DOHH2 (cell line): ENCODE measurements around the gene MTFR1L.

Experiments used
- H3F3A ChIP-seq: fragments of 200-600 bp; sonication (generic), shearing (Covaris generic); 2 replicates; pipeline ENCODE4 v1.6.0; 2016; ENCODE audit warnings: antibody characterized with exemption, mild to moderate bottlenecking; ENCODE audit not compliant: control insufficient read depth, insufficient read depth
- H3K27ac ChIP-seq: fragments of 200-600 bp; sonication (generic); 2 replicates; pipeline ENCODE4 v1.5.1; 2014; ENCODE audit warnings: low read depth, mild to moderate bottlenecking, low read length, moderate library complexity
- H3K27me3 ChIP-seq: fragments of 200-600 bp; sonication (generic); 2 replicates; pipeline ENCODE4 v1.6.1; 2014; ENCODE audit warnings: mild to moderate bottlenecking, low read length, mixed read lengths; ENCODE audit not compliant: control insufficient read depth
- H3K36me3 ChIP-seq: fragments of 200-600 bp; sonication (generic); 2 replicates; pipeline ENCODE4 v1.6.1; 2014; ENCODE audit warnings: mild to moderate bottlenecking, low read length, moderate library complexity, mixed read lengths; ENCODE audit not compliant: control insufficient read depth
- H3K4me1 ChIP-seq: fragments of 200-600 bp; sonication (generic); 2 replicates; pipeline ENCODE4 v1.6.1; 2014; ENCODE audit warnings: mild to moderate bottlenecking, low read length, mixed read lengths; ENCODE audit not compliant: control insufficient read depth
- H3K4me2 ChIP-seq: fragments of 200-600 bp; sonication (generic); 2 replicates; pipeline ENCODE4 v1.6.0; 2014; ENCODE audit warnings: mild to moderate bottlenecking, low read length, moderate library complexity
- H3K4me3 ChIP-seq: fragments of 200-600 bp; sonication (generic); 2 replicates; pipeline ENCODE4 v1.5.1; 2014; ENCODE audit warnings: mild to moderate bottlenecking, low read length, mixed read lengths
- H3K79me2 ChIP-seq: fragments of 200-600 bp; sonication (generic); 2 replicates; pipeline ENCODE4 v1.6.1; 2014; ENCODE audit warnings: mild to moderate bottlenecking, low read length, mixed read lengths; ENCODE audit not compliant: control insufficient read depth
- H3K9me2 ChIP-seq: fragments of 200-600 bp; sonication (generic); replicated peaks from 2 replicates; pipeline ENCODE4 v1.6.1; 2014; ENCODE audit warnings: mild to moderate bottlenecking, low read length, mixed read lengths; ENCODE audit not compliant: control insufficient read depth
- H3K9me3 ChIP-seq: fragments of 200-600 bp; sonication (generic); 2 replicates; pipeline ENCODE4 v1.6.1; 2014; ENCODE audit warnings: antibody characterized with exemption, low read length, mixed read lengths; ENCODE audit not compliant: control insufficient read depth, insufficient read depth
- H4K20me1 ChIP-seq: fragments of 200-600 bp; sonication (generic); 2 replicates; pipeline ENCODE4 v1.6.0; 2014; ENCODE audit warnings: low read depth, mild to moderate bottlenecking, antibody characterized with exemption, low read length, moderate library complexity; ENCODE audit not compliant: control insufficient read depth, insufficient read depth
- EZH2phosphoT487 ChIP-seq: fragments of 200-600 bp; sonication (generic); IDR thresholded peaks from 2 replicates; pipeline ENCODE4 v1.6.1; 2017; ENCODE audit warnings: borderline replicate concordance, mild to moderate bottlenecking, antibody characterized with exemption, low read length, moderate library complexity, mixed read lengths
- TF ChIP-seq, protein P1 (sequence below): fragments of 200-600 bp; sonication (generic); IDR thresholded peaks from one replicate; pipeline ENCODE4 v1.5.1; 2014; ENCODE audit warnings: antibody characterized with exemption, mild to moderate bottlenecking, low read depth, low read length; ENCODE audit not compliant: poor library complexity, severe bottlenecking

The MTFR1L gene

GRCh38 chr1:25774206-25774803 is 45.4 kb upstream of the MTFR1L start:
- H3K9me2 ChIP-seq: no peaks in the 10 kb centered on the region
- no peaks in the 10 kb centered on the region for H4K20me1 ChIP-seq
- peaks cover 14% of the 10 kb centered on the region for H3K4me1 ChIP-seq
- no peaks in the 10 kb centered on the region for H3K36me3 ChIP-seq
- H3K79me2 ChIP-seq: no peaks in the 10 kb centered on the region
- H3K9me3 ChIP-seq: no peaks in the 10 kb centered on the region
- no peak overlapping the region for H3K27ac ChIP-seq
- H3K27me3 ChIP-seq: peaks cover 38% of the 10 kb centered on the region
- no peak for TF ChIP-seq EZH2phosphoT487
- TF ChIP-seq, protein P1, sequence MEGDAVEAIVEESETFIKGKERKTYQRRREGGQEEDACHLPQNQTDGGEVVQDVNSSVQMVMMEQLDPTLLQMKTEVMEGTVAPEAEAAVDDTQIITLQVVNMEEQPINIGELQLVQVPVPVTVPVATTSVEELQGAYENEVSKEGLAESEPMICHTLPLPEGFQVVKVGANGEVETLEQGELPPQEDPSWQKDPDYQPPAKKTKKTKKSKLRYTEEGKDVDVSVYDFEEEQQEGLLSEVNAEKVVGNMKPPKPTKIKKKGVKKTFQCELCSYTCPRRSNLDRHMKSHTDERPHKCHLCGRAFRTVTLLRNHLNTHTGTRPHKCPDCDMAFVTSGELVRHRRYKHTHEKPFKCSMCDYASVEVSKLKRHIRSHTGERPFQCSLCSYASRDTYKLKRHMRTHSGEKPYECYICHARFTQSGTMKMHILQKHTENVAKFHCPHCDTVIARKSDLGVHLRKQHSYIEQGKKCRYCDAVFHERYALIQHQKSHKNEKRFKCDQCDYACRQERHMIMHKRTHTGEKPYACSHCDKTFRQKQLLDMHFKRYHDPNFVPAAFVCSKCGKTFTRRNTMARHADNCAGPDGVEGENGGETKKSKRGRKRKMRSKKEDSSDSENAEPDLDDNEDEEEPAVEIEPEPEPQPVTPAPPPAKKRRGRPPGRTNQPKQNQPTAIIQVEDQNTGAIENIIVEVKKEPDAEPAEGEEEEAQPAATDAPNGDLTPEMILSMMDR: no peak
- no peak overlapping the region for H3K4me2 ChIP-seq
- H3F3A ChIP-seq: no peaks in the 10 kb centered on the region
- H3K4me3 ChIP-seq: no peak overlapping the region

DNA sequence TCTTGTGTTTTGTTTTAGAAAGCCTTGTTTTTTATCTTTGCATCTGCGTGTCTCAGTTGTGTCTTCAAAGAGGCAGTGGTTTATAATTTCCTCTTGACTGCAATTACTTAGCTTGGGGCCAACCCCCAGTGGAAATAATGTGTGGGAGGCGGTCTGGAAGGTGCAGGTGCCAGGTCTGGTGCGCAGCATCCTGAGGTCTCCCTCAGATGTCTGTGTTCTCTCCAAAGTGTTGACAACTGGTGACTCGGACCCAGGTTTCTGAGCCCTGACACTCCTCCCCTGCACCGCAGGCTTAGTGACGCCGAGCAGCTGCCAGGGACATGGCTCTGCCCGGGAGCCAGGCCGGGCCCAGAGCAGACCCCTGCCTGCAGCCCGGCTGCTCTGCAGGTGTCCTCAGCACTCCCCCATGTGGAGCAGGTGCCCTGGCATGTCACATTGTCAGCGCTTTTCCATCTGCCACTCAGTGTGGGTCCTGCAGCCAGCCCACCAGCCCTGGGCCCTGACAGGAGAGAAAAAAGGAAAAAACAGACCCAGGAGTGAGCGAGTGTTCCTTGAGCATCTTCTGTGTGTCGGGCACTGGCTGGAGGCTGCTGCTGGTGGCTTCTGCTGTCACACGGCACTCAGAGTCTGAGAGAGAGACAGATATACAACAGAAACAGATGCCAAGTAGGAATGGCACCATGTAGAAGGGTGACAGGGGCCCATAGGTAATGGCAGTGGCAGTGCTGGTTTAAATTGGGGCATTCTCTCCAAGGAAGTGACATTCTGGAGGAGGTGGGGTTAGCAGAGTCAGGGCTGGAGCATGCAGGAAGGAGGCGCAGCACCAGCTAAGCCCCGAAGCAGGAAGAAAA is 44.6 kb upstream of the MTFR1L start:
- Histone ChIP-seq H4K20me1 (no peaks in the 10 kb centered on the region), H3K9me2 (no peaks in the 10 kb centered on the region), H3K4me2 (no peak overlapping the region; the same call in 1 of the 2 replicates), H3F3A (no peaks in the 10 kb centered on the region), H3K36me3 (no peaks in the 10 kb centered on the region), H3K9me3 (no peaks in the 10 kb centered on the region), H3K4me1 (peaks cover 14% of the 10 kb centered on the region), H3K79me2 (no peaks in the 10 kb centered on the region), H3K27me3 (peaks cover 36% of the 10 kb centered on the region), H3K27ac (no peak overlapping the region), H3K4me3 (no peak overlapping the region)
- TF ChIP-seq, protein P1: no peak
- TF ChIP-seq EZH2phosphoT487: no peak

GRCh38 chr1:25779388-25779787 is 40.4 kb upstream of the MTFR1L start:
- H3K4me1 ChIP-seq: peaks cover 8% of the 10 kb centered on the region; the same call in 1 of the 2 replicates
- no peaks in the 10 kb centered on the region for H3K9me3 ChIP-seq
- peaks cover 8% of the 10 kb centered on the region for H3K27me3 ChIP-seq
- H3K79me2 ChIP-seq: no peaks in the 10 kb centered on the region
- H3K9me2 ChIP-seq: no peaks in the 10 kb centered on the region
- no peaks in the 10 kb centered on the region for H3F3A ChIP-seq
- H3K4me3 ChIP-seq: no peak overlapping the region
- TF ChIP-seq, protein P1: no peak
- no peak for TF ChIP-seq EZH2phosphoT487
- no peak overlapping the region for H3K27ac ChIP-seq
- no peak overlapping the region for H3K4me2 ChIP-seq
- no peaks in the 10 kb centered on the region for H4K20me1 ChIP-seq
- no peaks in the 10 kb centered on the region for H3K36me3 ChIP-seq
